NCI-H510A treated with DMSO at 0.1 percent for 48 hours (cell line): Measurements from ENCODE around the gene CCDC9.
A peak's percentile ranks its signal among the peaks of the same experiment; 100 is the strongest.
"Not testable (repeated sequence)": the region's sequence is repeated elsewhere in the genome, so short reads cannot be mapped to it uniquely, and the experiment has no call there.

ENCODE experiments used
- DNase-seq: peaks from one replicate; lab custom pipeline; 2025; lab: John Stamatoyannopoulos, UW

Gene CCDC9

GRCh38 chr19:47300867-47301266 is 44.5 kb downstream of the CCDC9 start:
- not testable (repeated sequence) for DNase-seq

- DNase-seq: no peak
These were observed 45.9 kb downstream of the CCDC9 start for GRCh38 chr19:47302249-47302648.

DNA sequence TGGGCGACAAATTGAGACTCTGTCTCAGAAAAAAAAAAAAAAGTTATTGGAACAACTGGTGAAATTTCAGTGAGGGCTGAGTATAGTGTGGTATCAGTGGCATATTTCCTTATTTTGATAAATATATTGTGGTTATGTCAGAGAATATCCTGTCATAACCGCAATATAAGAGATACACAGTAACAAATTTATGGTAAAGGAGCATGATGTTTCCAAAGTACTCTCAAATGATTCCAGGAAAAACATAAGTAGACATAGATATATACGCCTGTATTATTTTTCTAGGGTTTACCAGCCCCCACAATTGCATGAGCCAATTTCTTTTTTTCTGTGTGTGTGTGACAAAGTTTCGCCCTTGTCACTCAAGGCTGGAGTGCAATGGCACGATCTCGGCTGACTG is 47.6 kb downstream of the CCDC9 start:
- DNase-seq: no peak

GRCh38 chr19:47305309-47305751 is 49.0 kb downstream of the CCDC9 start:
- peak; percentile 41 for DNase-seq

DNA sequence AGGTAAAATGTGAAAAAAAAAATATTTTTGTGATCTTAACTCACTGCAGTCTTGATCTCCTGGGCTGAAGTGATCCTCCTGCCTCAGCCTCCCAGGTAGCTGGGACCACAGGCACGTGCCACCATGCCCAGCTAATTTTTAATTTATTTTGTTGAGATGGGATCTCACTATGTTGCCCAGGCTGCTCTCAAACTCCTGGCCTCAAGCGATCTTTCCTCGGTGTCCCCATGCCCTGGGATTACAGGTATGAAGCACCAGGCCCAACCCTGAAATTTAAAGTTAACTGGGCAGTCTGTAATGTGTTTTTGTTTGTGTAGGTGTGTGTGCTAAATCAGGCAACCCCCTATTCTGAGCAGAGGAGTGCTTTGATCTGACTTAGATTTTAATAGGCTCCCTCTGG is 50.0 kb downstream of the CCDC9 start:
- DNase-seq: no peak

- DNase-seq: no peak
These were observed 52.7 kb downstream of the CCDC9 start for GRCh38 chr19:47309038-47309437.

GRCh38 chr19:47309608-47310007 is 53.3 kb downstream of the CCDC9 start, which contains the start of gene C5AR1:
TSS of gene C5AR1 (plus strand) at chr19:47309861. CDS start at chr19:47309896, 35 bp downstream.
- DNase-seq: no peak

- DNase-seq: no peak
These were observed 54.0 kb downstream of the CCDC9 start for GRCh38 chr19:47310323-47310722.

GRCh38 chr19:47310819-47311218 is 54.5 kb downstream of the CCDC9 start:
- no peak for DNase-seq

- DNase-seq: no peak
These were observed 56.2 kb downstream of the CCDC9 start for GRCh38 chr19:47312366-47313006.

- DNase-seq: no peak
These were observed 57.5 kb downstream of the CCDC9 start for GRCh38 chr19:47313754-47314295.

DNA sequence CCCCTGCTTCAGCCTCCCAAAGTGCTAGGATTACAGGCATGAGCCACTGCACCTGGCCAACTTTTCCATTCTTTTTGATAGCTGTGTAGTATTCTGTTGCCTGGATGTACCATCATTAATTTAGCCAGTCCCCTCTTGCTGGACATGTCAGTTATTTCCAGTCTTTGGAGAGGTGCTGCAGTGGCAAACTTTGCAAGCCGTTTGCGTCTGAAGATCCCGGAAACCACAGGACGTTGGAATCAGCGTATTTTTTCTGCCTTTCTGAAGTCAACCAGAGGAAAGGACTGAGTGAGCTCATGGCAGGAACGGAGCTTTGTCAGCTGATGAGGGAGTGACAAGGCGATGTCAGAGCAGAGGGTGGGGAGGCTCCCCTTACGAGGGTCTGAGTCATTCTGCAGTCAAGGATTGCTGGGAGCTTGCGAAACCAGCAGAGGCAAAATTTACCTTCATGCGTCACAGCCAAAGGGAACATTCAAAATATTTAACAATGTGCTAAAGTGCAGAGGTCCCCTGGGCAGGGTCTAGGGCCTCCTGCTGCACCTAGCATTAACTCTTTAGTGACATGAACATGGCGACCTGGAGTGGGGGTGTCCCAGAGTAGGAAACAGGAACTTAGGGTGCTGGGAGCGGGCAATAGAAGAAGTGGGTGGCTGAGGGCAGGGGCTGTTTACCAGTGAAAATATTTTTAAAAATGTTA is 58.9 kb downstream of the CCDC9 start:
- DNase-seq: no peak

DNA sequence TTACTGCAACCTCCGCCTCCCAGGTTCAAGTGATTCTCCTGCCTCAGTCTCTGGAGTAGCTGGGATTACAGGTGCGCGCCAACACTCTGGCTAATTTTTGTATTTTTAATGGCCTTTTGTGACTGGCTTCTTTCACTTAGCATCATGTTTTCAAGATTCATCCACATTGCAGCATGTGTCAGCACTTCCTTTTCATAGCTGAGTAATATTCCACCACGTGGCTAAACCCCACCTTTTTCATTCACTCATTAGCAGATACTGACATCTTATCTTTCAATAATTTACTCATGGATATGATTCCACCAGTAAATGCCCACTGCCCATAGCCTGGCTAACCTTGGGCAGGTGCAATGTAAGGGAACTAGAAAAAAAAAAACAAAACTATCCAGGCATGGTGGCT is 60.2 kb downstream of the CCDC9 start:
- no peak for DNase-seq

DNA sequence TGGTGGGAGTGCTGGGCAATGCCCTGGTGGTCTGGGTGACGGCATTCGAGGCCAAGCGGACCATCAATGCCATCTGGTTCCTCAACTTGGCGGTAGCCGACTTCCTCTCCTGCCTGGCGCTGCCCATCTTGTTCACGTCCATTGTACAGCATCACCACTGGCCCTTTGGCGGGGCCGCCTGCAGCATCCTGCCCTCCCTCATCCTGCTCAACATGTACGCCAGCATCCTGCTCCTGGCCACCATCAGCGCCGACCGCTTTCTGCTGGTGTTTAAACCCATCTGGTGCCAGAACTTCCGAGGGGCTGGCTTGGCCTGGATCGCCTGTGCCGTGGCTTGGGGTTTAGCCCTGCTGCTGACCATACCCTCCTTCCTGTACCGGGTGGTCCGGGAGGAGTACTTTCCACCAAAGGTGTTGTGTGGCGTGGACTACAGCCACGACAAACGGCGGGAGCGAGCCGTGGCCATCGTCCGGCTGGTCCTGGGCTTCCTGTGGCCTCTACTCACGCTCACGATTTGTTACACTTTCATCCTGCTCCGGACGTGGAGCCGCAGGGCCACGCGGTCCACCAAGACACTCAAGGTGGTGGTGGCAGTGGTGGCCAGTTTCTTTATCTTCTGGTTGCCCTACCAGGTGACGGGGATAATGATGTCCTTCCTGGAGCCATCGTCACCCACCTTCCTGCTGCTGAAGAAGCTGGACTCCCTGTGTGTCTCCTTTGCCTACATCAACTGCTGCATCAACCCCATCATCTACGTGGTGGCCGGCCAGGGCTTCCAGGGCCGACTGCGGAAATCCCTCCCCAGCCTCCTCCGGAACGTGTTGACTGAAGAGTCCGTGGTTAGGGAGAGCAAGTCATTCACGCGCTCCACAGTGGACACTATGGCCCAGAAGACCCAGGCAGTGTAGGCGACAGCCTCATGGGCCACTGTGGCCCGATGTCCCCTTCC is 63.9 kb downstream of the CCDC9 start:
- no peak for DNase-seq
